Thymus (tissue), 11 donors: Measurements from ENCODE around the gene TMEM43. TPM values are rescaled to one million over a fixed set of nuclear protein-coding genes. Genes with fewer than 3 reads are reported as not detected.
A peak's percentile ranks its signal among the peaks of the same experiment; 100 is the strongest.

ENCODE experiments used
- DNase-seq, 9 donors: peaks; one replicate each; pipeline ENCODE4 v3.0.0-alpha.2; 2013; ENCODE audit warnings: low spot score in 9 of 9, low read depth in 6 of 9, missing footprints in 1 of 9
- H3K27ac ChIP-seq, 2 donors: one replicate each; pipeline ENCODE4 v1.5.1; 2013; ENCODE audit warnings: control low read depth in 1 of 2, low read depth in 1 of 2, low read length in 1 of 2, mild to moderate bottlenecking in 1 of 2, moderate library complexity in 1 of 2
- H3K27me3 ChIP-seq, 2 donors: one replicate each; pipeline ENCODE4 v1.5.1; 2013; ENCODE audit warnings: low read length in 1 of 2; ENCODE audit not compliant: control insufficient read depth in 2 of 2, insufficient read depth in 1 of 2
- H3K36me3 ChIP-seq, 2 donors: one replicate each; pipeline ENCODE4 v1.5.1; 2013; ENCODE audit warnings: low read length in 1 of 2, mild to moderate bottlenecking in 1 of 2, moderate library complexity in 1 of 2; ENCODE audit not compliant: control insufficient read depth in 2 of 2, insufficient read depth in 2 of 2
- H3K4me1 ChIP-seq, 2 donors: one replicate each; pipeline ENCODE4 v1.5.1; 2013; ENCODE audit warnings: low read length in 2 of 2; ENCODE audit not compliant: control insufficient read depth in 2 of 2, insufficient read depth in 2 of 2
- H3K4me3 ChIP-seq, 2 donors: one replicate each; pipeline ENCODE4 v1.5.1; 2013; ENCODE audit warnings: low read length in 2 of 2, control low read depth in 1 of 2, mild to moderate bottlenecking in 1 of 2
- H3K9me3 ChIP-seq, 2 donors: one replicate each; pipeline ENCODE4 v1.5.1; 2013; ENCODE audit warnings: low read length in 1 of 2, mild to moderate bottlenecking in 1 of 2; ENCODE audit not compliant: control insufficient read depth in 2 of 2, insufficient read depth in 1 of 2
- WGBS: extraction: QIAGEN DNeasy Blood & Tissue Kit; methylation state at CpG from one replicate; pipeline ENCODE4 v1.1.7; 2013; 5-methylcytosine and 5-hydroxymethylcytosine counted together
- polyA plus RNA-seq: library from polyadenylated mRNA; stranded (reverse); fragments of 200-250 nt; gene quantifications from one replicate; pipeline ENCODE4 v1.2.3, GENCODE V29; 2013
- total RNA-seq: library from RNA; stranded (reverse); fragments of 120-200 nt; gene quantifications from one replicate; pipeline ENCODE4 v1.2.4, GENCODE V29; 2013
- donor health status: healthy.

TMEM43 gene
- total and polyA plus RNA-seq, 2 donors, result 29.9 to 50.4 TPM

- Histone ChIP-seq H3K4me3 (no peak overlapping the region), H3K36me3 (peaks cover 61 to 86% of the 10 kb centered on the region in 2 donors), H3K9me3 (peaks cover 0 to 2% of the 10 kb centered on the region in 2 donors), H3K27ac (no peak overlapping the region), H3K27me3 (no peaks in the 10 kb centered on the region), H3K4me1 (peaks cover 0 to 10% of the 10 kb centered on the region in 2 donors)
- DNase-seq, result no peak
- WGBS, result over 99% methylated on average over 2 of the region's 2 CpGs
Measured at GRCh38 chr3:14161282-14161681, 36.4 kb downstream of the TMEM43 start.

- peaks cover 69 to 85% of the 10 kb centered on the region in 2 donors for H3K36me3 ChIP-seq
- no peak overlapping the region for H3K27ac ChIP-seq
- DNase-seq, result no peak
- H3K27me3 ChIP-seq, result no peaks in the 10 kb centered on the region
- 96% methylated on average over 2 of the region's 2 CpGs for WGBS
- H3K9me3 ChIP-seq, result peaks cover 0 to 2% of the 10 kb centered on the region in 2 donors
- H3K4me3 ChIP-seq, result no peak overlapping the region
- H3K4me1 ChIP-seq, result peaks cover 0 to 2% of the 10 kb centered on the region in 2 donors
Measured at GRCh38 chr3:14162178-14162577, 37.3 kb downstream of the TMEM43 start.

GRCh38 chr3:14166877-14167603 is 42.2 kb downstream of the TMEM43 start:
- no peaks in the 10 kb centered on the region for H3K27me3 ChIP-seq
- no peak overlapping the region for H3K4me3 ChIP-seq
- H3K4me1 ChIP-seq, result no peaks in the 10 kb centered on the region
- H3K36me3 ChIP-seq, result peaks cover 74 to 82% of the 10 kb centered on the region in 2 donors
- WGBS, result 98% methylated on average over 9 of the region's 9 CpGs
- no peaks in the 10 kb centered on the region for H3K9me3 ChIP-seq
- H3K27ac ChIP-seq, result no peak overlapping the region
- no peak for DNase-seq

- 97% methylated on average over 2 of the region's 2 CpGs for WGBS
- Histone ChIP-seq H3K9me3 (no peaks in the 10 kb centered on the region), H3K27ac (no peak overlapping the region), H3K4me3 (no peak overlapping the region), H3K27me3 (no peaks in the 10 kb centered on the region), H3K4me1 (no peaks in the 10 kb centered on the region), H3K36me3 (peaks cover 71 to 77% of the 10 kb centered on the region in 2 donors)
- no peak for DNase-seq
Measured at GRCh38 chr3:14169435-14169834, 44.6 kb downstream of the TMEM43 start.

GRCh38 chr3:14169871-14170270 is 45.0 kb downstream of the TMEM43 start:
- DNase-seq, result no peak
- Histone ChIP-seq H3K27me3 (no peaks in the 10 kb centered on the region), H3K4me3 (no peak overlapping the region), H3K27ac (no peak overlapping the region), H3K9me3 (no peaks in the 10 kb centered on the region), H3K36me3 (peaks cover 67 to 72% of the 10 kb centered on the region in 2 donors), H3K4me1 (peaks cover 2 to 3% of the 10 kb centered on the region in 2 donors)

- no peak for DNase-seq
- Histone ChIP-seq H3K4me1 (peaks cover 9 to 10% of the 10 kb centered on the region in 2 donors), H3K4me3 (no peak overlapping the region), H3K36me3 (peaks cover 60 to 65% of the 10 kb centered on the region in 2 donors), H3K9me3 (no peaks in the 10 kb centered on the region), H3K27ac (no peak overlapping the region), H3K27me3 (no peaks in the 10 kb centered on the region)
- WGBS, result 93% methylated on average over 2 of the region's 2 CpGs
Measured at GRCh38 chr3:14170531-14171159, 45.8 kb downstream of the TMEM43 start.

DNA sequence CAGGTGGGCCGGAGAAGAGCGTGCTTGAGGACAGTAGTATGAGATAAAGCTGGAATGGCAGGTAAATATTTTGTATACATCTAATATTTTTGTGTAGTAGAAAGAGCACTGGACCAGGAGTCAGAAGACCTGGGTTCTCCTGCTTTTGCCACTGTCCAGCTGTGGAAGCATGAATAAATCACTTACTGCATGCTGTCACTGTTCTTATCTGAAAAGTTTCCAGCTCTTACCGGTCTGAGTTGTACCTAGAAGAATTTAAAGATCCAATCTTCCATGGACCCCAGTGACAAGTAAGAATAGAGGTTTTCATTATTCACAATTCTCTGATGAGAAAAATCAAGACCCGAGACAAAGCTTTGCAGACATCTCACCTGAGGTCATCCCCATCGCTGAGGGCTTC is 47.6 kb downstream of the TMEM43 start:
- no peaks in the 10 kb centered on the region for H3K27me3 ChIP-seq
- H3K4me3 ChIP-seq, result no peak overlapping the region
- peaks cover 19 to 24% of the 10 kb centered on the region in 2 donors for H3K4me1 ChIP-seq
- peaks cover 42 to 49% of the 10 kb centered on the region in 2 donors for H3K36me3 ChIP-seq
- H3K9me3 ChIP-seq, result no peaks in the 10 kb centered on the region
- no peak for DNase-seq
- H3K27ac ChIP-seq, result no peak overlapping the region
- WGBS, result 98% methylated on average over 5 of the region's 5 CpGs

DNA sequence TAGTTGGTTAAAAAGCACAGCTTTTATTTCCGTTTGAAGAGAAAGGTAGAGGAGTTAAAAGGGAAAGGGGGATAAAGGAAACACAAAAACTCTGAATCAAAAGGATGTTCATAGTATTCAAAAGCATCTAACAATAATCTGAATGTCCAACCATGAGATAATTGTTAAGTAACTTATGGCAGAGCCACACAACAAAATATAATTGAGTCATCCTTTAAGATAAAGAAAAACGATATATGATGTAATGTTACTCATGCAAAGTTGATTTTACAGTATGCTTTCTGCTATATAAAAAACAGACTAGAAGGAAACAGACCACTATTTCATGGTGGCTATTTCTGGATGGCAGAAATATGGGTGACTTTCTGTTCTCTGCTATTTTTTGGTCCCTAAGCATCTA is 49.6 kb downstream of the TMEM43 start:
- peaks cover 27 to 31% of the 10 kb centered on the region in 2 donors for H3K36me3 ChIP-seq
- 63% methylated on average over 2 of the region's 2 CpGs for WGBS
- H3K27me3 ChIP-seq, result no peaks in the 10 kb centered on the region
- peaks cover 29 to 33% of the 10 kb centered on the region in 2 donors for H3K4me1 ChIP-seq
- H3K27ac ChIP-seq, result no peak overlapping the region
- no peak overlapping the region for H3K4me3 ChIP-seq
- DNase-seq, result no peak
- no peaks in the 10 kb centered on the region for H3K9me3 ChIP-seq

GRCh38 chr3:14175383-14176037 is 50.7 kb downstream of the TMEM43 start:
- no peaks in the 10 kb centered on the region for H3K27me3 ChIP-seq
- DNase-seq, result peak; percentile 57 to 94 (median 80)
- H3K4me1 ChIP-seq, result peaks cover 33 to 35% of the 10 kb centered on the region in 2 donors
- WGBS, result 37% methylated on average over 3 of the region's 3 CpGs
- H3K27ac ChIP-seq, result no peak overlapping the region
- peaks cover 19 to 21% of the 10 kb centered on the region in 2 donors for H3K36me3 ChIP-seq
- H3K4me3 ChIP-seq, result peak overlapping the region in 1 of 2 donors; percentile 7
- H3K9me3 ChIP-seq, result no peaks in the 10 kb centered on the region
